ENCODE results near the gene WNT7A.

The WNT7A gene

DNA sequence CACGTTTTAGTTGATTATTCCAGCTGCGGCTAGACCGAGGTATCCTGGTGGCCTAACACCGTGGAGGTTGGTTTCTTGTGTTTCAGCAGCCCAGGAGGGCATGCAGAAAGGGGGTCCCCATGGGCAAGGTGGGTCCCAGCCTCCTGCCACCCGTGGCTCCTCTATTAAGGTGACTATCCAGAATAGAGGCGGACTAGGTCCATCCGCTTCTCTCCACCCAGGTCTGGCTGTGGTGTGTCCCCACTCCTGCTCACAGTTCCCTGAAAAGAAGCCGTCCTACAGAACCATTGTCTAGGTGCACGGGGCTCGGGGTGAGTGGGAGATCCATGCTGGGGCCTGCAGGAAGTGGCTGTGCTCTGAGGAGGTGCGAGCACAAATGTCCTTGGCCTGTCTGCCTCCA is 81.5 kb downstream of the WNT7A start:
- H3K4me3 ChIP-seq (ENCODE audit: low read depth, low read length), result no peak overlapping the region

DNA sequence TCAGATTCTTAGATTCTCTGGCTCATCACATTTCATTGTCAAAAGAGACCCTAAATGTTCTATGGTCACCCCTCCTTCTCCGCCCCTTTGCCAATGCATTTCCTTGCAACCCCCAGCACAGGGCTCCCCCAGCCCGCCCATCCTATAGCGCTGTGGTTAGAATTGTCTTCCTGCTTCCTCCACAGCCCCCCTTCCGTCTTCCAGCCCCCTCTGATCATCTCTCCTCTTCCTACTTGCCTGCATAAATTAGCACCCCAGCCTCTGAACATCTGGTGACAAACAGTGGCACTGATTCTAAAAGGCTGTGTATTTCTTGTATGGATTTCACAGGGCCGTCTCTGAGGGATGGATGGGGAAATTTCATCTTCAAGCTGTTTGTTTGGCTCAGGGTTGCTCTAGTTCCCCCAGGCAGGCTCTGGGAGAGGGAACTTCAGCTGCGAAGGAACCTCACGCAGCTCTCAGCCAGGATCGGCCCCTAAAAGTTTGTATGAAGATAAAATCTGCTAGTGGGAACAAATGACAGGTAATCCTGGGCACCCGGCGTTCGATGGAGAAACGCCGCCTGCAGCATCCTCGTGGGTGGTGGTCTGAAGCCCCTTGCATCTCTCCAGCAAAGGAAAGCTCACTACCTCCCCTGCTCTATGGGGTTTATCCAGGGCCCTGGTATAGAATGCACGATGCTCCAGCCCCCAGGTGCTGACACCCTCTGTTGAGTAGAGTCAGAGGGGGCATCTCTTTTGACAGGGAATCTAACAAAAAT is 83.0 kb downstream of the WNT7A start:
- no peak overlapping the region for H3K4me3 ChIP-seq (ENCODE audit: low read depth, low read length)

- H3K4me3 ChIP-seq (ENCODE audit: low read depth, low read length), result no peak overlapping the region
Measured at GRCh38 chr3:13795816-13796215, 84.1 kb downstream of the WNT7A start.

DNA sequence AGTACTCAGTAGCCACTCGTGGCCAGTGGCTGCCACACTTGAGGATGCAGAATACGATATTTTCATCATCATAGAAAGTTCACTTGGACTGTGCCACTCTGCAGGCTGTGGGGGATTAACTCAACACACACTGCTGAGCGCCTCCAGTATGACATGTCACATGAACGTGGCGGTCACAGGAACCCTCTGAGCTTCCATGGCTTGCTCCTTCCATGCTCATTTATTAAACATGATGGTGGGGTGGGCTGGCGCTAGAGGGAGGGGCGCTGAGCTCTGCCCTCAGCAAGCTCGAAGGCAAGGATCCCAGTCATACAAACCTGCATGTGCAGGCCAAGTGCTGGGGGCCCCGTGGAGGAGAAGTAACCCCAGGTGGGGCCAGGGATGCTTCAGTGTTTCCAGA is 85.5 kb downstream of the WNT7A start:
- H3K4me3 ChIP-seq (ENCODE audit: low read depth, low read length), result no peak overlapping the region

GRCh38 chr3:13793451-13793850 is 86.4 kb downstream of the WNT7A start:
- H3K4me3 ChIP-seq (ENCODE audit: low read depth, low read length), result no peak overlapping the region

DNA sequence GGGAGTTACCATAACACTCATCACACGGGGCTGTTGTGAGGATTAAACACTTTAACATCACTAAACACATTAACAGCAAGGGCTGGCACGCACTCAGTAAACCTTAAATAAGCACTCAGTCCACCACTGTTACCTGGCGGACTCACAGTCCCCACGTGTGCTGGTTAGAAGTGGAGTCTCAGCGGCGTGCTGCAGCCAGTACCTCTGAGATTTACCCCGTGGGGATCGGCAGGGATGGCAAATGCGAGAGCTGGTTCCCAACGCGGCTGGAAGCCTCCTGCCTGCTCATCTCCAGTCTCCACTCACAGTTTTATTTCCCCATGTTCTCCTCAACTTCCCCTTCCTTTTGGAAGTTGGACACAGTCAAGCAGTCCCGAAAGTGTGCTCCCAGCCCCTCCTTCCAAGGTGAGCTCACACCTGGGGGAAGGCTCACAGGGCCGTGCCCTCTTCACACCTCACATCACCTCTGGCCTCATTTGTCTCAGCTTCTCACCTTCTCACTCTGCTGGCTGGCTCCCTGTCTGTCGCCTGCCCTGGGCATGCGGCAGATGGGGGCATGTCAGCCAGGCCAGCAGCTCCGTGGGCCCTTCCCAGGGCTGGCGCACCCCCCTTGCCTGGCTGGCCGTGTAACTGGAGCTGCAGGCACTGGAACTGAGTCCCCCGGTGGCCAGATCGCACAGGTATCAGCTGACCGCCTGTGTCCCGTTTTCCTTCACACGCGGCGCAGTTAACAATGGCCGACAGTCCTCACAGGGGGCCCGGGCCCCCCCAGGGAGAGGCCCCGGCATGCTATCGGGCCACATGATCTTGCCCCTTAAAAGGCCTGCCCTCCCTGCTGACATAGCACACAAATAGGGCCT is 87.1 kb downstream of the WNT7A start:
- H3K4me3 ChIP-seq (ENCODE audit: low read depth, low read length), result no peak overlapping the region

- H3K4me3 ChIP-seq (ENCODE audit: low read depth, low read length), result no peak overlapping the region
Measured at GRCh38 chr3:13792051-13792490, 87.8 kb downstream of the WNT7A start.

DNA sequence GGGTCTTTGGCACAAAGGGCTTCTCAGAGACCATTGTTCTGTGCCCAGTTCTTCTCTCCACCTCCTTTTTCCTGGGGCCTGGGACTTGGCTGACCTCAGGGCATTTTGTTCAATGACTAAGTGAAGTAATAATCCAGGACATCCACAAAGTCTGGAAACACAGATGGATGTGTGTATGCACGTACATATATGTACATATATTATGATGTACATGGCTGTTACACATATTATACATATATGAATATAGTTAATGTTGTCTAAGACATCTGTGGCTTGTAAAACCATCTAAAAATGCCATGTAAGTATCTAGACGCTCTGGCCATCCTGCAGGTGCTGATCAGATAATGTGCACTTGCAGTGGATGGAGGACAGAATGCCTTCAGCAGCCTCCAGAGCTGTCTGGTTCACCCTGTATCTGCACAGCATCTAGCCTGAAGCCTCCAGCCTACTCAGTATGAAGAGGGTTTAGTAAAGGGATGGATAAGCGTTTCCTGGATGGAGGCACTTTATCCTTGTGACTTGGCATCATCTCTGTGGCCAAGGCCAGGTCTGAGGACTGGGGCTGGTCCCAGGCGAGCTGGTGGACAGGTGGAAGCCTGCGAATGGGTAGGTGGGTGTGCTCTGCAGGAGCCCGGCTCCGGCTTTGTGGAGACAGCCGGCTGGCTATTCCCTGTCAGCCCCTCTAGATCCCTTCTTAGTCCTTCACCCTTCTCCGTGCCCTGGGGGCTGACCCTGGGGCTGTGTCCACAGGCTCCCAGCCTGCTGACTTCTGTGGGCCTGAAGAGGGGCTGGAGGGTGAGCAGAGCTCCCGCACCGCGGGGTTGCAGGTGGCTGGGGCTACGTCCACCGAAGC is 88.4 kb downstream of the WNT7A start:
- no peak overlapping the region for H3K4me3 ChIP-seq (ENCODE audit: low read depth, low read length)

DNA sequence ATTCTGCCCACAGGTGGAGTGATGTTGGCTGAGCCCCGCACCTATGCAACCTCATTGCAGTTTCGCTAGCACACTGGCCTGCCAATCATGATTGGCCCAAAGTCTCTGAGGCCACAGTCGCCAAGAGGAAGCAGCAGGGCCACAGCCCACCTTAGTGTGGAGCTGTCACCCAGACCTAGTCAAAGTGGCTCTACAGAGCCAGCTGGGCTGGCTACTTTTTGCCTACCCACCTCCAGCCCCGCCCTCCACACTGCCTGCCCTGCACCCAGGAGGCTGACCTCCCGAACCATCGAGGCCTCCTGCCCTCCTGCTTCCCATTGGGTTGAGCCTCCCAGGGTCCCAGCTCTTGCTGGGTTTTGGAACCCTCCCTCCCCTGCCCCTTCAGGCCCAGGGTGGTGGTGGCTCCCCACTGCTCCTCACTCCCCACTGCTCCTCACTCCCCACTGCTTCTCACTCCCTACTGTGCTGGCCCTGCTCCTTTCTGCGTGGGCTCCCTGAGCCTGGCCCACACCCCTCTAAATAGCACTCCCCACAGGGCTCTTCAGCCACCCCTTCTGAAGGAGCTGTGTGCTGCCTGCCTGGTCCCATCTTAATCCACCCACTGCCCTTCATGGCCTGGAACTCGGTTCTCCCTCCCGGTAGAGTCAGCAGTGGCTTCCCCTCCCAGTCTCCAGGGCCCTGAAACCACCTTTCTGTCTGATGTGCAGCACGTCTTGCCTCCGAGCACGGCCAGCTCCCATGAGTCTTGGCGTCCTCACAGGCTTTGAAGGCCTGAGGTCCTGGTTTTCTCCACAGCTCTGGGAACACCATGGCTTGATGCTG is 89.3 kb downstream of the WNT7A start:
- no peak overlapping the region for H3K4me3 ChIP-seq (ENCODE audit: low read depth, low read length)

DNA sequence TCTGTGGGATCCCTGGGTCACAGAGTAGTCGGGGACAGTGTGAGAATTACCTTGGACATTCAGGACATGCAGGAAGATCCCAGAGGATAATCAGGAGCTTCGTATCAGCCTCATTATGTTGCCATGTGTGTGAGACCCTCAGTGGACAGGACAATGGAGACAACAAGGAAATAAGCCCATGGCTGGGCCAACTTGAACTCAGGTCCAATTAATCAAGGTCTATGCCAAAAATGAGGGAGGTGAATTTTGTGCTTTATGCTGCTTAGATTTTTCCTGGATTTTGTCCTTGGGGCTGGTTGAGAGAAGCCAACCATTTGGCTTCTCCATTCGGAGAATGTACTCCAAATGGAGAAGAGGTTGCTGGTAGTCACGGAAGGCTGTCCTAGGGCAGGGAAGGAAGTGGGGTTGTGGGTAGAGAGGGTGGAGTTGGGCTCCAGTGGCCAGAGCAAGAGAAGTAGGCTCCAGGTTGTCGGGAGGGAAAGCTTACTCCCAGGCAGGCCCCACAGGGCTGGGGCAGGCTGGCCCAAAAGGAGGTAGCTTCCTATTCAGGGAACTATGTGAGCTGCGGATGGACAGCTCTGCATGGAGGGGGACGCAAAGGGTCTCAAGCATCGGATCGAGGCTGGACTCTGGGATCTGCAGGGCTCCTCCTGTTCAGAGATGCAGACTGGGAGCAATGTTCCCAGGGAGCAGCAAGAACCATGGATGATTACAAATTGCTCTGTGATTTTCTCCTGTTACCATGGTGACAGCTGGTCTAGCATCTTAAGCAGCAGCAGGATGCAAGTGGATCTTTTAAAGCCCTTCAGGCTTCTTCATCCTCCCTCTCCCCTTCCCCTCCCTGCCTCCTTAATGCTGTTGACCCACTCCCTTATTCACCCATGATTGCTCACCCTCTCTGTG is 91.1 kb downstream of the WNT7A start:
- no peak overlapping the region for H3K4me3 ChIP-seq (ENCODE audit: low read depth, low read length)

DNA sequence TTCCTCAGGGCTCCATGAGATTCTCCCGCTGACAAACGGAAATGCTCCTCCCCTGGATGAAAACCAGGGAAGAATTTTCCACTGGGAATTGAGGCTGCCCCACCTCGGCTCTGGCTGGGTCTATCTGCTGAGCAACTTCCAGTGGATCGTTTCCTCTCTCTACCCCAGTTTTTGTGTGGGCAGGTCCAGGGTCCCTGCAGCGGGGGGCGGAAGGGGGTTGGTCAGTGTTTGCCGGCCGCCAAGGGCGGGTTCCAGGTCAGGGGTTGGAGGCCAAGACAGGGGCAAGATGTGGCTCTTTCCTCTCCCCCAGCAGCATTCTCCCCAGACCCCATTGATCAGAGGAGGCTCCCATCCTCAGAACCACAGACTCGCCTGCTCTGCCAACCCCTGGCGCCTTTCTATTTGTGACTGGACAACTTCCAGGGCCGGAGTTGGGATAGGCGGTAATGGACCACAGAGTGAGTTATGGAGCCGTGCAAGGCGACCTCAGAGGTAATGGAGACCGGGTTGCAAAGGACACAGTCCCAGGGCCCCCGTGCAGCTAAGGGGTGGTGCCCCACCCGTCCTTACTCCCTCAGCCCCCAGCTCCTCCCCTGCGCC is 92.2 kb downstream of the WNT7A start:
- no peak overlapping the region for H3K4me3 ChIP-seq (ENCODE audit: low read depth, low read length)

DNA sequence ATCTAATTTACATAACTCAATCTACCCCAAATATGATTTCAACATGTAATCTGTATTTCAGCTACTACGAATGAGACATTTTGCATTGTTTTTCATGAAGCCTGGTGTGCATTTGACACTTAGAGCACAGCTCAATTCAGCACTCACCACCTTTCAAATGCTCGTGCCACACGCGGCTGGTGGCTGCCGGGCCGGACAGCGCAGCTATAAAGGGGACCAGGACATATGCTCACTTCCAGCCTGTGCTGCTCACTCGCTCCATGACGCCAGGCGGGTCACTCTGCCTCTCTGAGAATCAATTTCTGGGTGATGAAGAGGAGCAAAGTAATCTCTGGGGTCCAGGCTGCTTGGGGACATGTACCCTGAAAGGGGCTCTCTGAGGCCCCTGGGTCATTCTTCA is 93.1 kb downstream of the WNT7A start:
- H3K4me3 ChIP-seq (ENCODE audit: low read depth, low read length), result no peak overlapping the region

- no peak overlapping the region for H3K4me3 ChIP-seq (ENCODE audit: low read depth, low read length)
Measured at GRCh38 chr3:13785853-13786436, 93.9 kb downstream of the WNT7A start.

GRCh38 chr3:13785351-13785750 is 94.5 kb downstream of the WNT7A start:
- no peak overlapping the region for H3K4me3 ChIP-seq (ENCODE audit: low read depth, low read length)

GRCh38 chr3:13783476-13783875 is 96.4 kb downstream of the WNT7A start:
- no peak overlapping the region for H3K4me3 ChIP-seq (ENCODE audit: low read depth, low read length)

GRCh38 chr3:13782501-13782900 is 97.4 kb downstream of the WNT7A start:
- H3K4me3 ChIP-seq (ENCODE audit: low read depth, low read length), result no peak overlapping the region

- H3K4me3 ChIP-seq (ENCODE audit: low read depth, low read length), result no peak overlapping the region
Measured at GRCh38 chr3:13781417-13781816, 98.5 kb downstream of the WNT7A start.

DNA sequence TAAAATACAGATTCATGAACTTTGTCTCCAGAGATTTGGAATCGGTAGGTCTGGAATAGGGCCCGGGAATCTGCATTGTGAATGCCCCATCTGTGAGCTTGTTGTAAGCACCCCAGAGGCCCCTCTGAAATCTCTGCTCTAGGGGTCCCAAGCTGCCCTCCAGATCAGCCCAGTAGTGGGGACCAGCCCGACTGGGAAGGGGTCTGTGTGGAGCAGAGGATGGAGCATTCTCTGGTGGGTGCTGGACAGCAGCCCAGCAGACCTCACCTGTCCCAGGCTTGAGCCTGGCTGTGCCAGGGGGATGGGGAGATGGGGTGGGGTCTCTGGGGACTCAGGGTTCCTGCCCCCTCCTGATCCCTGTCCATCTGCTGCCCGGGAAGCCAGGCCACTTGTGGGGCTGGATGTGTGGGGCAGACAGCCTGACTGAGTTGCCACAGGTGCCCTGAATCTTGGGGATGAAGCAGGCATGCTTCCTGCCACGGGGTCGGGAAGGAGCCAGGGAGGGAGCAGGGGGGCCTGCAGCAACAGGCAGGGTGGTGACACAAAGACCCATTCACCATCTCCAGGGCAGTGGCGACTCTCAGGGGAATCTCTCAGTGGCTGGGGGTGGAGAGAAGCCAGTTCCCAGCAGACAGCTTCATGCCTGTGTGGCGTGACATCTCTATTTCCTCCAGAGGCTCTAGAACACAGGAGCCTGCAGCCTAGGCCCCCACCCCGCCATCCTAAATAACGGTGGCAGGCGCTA is 99.3 kb downstream of the WNT7A start:
- H3K4me3 ChIP-seq (ENCODE audit: low read depth, low read length), result no peak overlapping the region

Measured in iPS-11a (cell line).